Stimulated activated CD4-positive, alpha-beta T cell treated with anti-CD3 and anti-CD28 coated beads, TNF-alpha, amount 100 ng/mL, for 48 hours (primary cell): ENCODE results near the gene MAMLD1.

Experiments
- DNase-seq, 3 donors: peaks; one replicate each; pipeline ENCODE4 v3.0.0-alpha.2; 2020; ENCODE audit warnings: low read depth in 3 of 3

The MAMLD1 gene

GRCh38 chrX:150405576-150405975, 42.5 kb downstream of the MAMLD1 start:
- no peak for DNase-seq

DNA sequence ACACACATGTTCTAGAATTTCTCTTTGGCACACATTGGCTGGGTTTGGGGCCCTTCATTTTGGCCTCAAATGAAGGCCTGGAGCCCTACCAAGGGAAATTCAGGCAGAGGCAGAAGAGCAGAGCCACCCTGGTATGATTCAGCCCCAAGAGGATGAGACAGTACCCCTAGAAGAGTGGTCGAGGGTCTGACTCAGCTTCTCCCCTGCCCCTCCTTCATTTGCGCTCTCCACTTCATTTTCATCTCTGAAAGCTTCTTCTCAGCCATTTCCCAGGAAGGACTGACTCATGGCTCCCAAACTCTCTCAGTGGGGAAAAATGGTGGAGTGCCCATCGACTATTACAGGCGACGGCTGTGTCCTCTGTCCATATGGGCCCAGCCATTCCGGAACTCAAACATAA, 43.5 kb downstream of the MAMLD1 start:
- DNase-seq = no peak

DNA sequence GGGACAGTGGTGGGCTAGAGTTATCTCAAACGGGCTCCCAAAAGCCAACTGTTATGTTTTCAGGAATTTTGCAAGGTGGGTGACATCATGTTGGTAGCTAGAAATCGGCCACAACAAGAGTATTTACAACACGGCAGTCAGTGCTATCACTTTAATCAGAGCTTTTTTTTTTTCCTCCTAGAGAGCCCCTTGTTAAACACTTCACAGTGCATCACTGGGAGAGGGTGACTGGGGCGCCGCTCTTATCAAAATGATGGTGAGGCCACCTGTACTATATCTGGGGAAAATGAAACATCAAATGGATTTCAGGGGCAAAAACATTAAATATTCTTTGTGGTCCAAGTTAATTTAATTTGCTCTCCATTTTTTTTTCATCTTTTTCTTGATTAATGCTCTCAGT, 44.9 kb downstream of the MAMLD1 start:
- no peak for DNase-seq

- DNase-seq = no peak
These were observed 45.4 kb downstream of the MAMLD1 start for GRCh38 chrX:150408561-150408960.

GRCh38 chrX:150409486-150409885, 46.4 kb downstream of the MAMLD1 start:
- no peak for DNase-seq

GRCh38 chrX:150409964-150410363, 46.8 kb downstream of the MAMLD1 start:
- no peak for DNase-seq

DNA sequence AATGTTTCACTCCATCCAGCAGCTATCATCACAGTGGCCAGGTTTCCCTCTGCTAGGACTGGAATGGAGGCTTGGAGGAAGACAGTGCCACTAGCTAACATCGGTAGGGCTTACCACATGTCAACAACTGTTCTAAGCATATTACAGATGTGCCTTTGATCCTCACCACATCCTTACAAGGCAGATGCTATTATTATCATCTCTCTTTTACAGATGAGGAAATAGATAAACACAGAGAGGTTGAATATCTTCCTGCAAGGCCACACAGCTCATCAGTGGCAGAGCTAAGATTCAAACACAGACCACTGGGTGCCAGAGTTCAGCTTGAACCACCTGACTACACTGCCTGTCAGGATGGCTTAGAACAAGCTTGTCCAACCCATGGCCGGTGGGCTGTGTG, 47.4 kb downstream of the MAMLD1 start:
- DNase-seq = no peak

DNA sequence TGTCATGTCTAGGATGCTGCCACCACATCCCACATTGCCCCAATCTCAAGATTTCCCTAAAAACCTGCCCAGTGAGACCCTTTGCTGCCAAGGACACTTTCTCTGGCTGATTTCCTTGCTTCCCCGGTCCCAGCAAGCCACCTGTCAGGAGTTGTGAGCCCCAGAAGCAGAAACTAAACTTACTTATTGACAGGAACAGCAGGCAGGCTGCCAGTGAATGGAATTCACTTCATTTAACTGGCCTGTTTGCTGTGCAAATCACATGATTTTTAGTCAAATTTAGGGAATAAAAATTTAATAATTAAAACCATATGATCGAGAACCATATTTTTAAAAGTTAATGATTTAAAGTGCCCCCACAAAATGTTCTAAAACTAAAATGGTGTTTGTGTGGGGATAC, 48.5 kb downstream of the MAMLD1 start:
- no peak for DNase-seq

GRCh38 chrX:150414228-150414627, 51.1 kb downstream of the MAMLD1 start:
- no peak for DNase-seq

- no peak for DNase-seq
These were observed 53.4 kb downstream of the MAMLD1 start for GRCh38 chrX:150416469-150416868.

DNA sequence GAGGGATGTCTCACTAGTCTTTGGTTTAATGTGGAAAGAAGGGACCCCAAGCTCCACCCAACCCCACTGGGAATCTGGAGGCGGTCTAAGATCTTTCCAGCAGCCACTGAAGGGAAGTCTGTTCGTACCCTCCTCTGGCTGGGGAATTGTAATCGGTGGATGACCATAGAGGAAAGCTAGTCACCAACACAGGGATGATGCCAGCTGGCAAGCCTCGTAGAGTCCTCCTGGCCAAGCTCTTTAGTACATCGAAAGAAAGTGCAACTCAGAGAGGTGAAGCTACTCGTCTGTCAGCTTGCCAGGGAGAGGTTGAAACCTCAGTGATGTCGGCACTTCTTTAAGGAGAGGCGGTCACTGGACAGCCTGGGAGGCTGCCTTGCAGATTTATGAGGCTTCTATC, 58.7 kb downstream of the MAMLD1 start:
- no peak for DNase-seq

- DNase-seq = no peak
These were observed 66.5 kb downstream of the MAMLD1 start for GRCh38 chrX:150429594-150429993.

- no peak for DNase-seq
These were observed 73.1 kb downstream of the MAMLD1 start for GRCh38 chrX:150436195-150436594.

DNA sequence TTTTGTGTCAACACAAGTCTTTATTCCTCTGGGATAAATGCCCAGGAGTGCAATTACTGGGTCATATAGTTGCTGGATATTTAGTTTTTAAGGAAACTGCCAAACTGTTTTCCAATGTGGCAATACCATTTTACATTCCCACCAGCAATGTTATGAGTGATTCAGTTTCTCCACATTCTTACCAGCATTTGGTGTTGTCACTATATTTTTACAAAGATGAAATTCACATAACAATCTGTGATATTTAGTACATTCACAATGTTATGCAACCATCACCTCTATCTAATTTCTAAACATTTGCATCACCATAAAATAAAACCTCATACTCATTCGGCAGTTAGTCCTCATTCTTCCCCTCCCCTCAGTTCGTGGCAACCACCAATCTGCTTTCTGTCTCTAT, 75.0 kb downstream of the MAMLD1 start:
- no peak for DNase-seq

DNA sequence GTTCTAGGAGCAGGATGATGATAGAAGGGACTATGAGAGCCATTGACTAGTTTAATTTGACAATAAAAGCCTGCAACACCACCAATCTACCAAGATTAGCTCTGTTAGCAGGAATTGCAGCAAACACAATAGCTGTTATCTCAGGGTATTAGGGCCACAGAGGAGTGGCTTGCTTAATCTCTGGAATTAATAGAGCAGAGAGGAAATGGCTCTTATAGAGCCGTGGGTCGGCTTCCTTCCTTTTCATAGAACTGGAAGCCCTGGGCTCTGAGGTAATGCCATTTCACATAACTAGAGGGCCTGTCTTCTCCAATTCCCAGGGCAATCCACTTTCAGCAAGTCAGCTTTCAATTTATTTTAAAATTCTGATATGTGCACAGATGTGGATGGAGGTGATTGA, 83.0 kb downstream of the MAMLD1 start:
- no peak for DNase-seq

GRCh38 chrX:150446995-150447394, 83.9 kb downstream of the MAMLD1 start:
- DNase-seq = no peak

- DNase-seq = no peak
These were observed 86.2 kb downstream of the MAMLD1 start for GRCh38 chrX:150449313-150449712.

- peak in 1 of 3 donors; percentile 4 for DNase-seq
These were observed 87.5 kb downstream of the MAMLD1 start for GRCh38 chrX:150450519-150451177.

GRCh38 chrX:150451953-150452352, 88.8 kb downstream of the MAMLD1 start:
- DNase-seq = no peak

DNA sequence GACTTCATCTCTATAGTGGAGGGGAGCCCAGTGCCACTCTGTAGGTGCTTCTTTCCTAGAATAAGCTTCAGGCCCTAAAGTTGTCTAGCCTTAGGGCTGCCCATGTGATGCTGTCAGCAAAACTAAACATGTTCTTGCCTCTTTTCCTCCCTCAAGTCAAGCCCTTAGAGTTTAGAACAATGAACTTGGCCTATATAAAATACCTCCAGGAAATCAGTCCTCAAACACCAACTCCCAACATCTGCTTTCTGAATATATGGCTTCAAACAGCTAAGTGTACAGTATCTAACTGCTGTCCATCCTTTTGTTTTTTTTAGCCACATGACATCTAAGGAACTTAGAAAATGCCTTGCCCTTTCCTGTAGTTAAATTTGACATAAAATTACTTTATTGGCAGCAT, 91.0 kb downstream of the MAMLD1 start:
- DNase-seq = no peak

DNA sequence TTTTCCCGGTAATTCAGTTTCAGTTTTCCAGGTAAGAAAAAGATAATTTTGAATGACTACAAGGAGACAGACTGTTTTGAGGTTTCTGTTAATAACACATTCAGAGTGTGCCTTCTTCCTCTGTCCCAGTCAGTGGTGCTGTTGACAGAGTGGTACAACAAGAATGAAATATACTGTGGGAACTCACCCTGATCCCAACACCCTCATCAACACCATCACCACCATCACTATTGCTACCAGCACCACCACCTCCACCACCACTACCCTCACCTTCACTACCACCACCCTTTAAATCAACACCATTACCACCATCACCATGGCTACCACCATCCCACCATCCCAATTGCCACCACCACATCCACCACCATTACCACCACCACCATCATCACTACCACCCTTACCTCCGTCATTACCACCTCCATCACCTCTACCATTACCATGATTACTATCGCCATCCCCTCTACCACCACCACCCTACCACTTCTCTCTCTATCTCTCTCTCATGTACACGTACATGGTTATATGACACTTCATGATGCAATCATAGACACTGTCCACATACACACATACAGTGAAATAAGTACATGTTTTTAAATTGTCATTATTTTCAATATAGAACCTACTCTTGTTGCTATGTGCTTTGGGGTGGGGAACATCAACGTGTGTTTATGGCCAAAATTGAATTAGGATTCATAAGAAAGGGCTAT, 91.5 kb downstream of the MAMLD1 start:
- DNase-seq = no peak

GRCh38 chrX:150455215-150455608, 92.1 kb downstream of the MAMLD1 start:
- no peak for DNase-seq

DNA sequence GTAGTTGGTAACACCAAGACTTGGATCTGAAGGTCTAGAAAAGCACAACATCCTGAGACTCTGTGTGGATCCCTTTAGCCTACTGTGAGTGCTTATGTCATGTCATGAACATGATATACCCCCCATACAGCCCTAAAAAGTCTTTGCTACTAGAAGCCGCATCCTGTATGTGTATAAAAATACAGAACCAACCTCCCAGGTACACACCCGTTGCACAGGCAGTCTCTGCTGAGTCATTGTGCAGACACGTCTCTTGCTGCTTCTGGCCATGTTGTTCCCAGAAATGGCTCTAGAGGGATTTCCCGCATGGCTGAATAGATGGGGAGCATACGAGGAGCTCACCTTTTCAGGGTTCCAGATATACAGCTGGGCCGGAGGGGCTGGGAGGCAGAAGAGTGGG, 93.3 kb downstream of the MAMLD1 start:
- DNase-seq = no peak

- DNase-seq = no peak
These were observed 93.8 kb downstream of the MAMLD1 start for GRCh38 chrX:150456941-150457340.
